Astrocyte of the hippocampus (primary cell): Measurements from ENCODE around the gene PKD1L1.

Experiments
- DNase-seq: peaks from one replicate; pipeline ENCODE4 v3.0.0; 2011; ENCODE audit warnings: low read depth, low spot score

The PKD1L1 gene

GRCh38 chr7:47875998-47876744, 72.1 kb downstream of the PKD1L1 start:
- no peak for DNase-seq

- DNase-seq, result no peak
Observed at GRCh38 chr7:47875406-47875805, 72.9 kb downstream of the PKD1L1 start.

GRCh38 chr7:47873762-47874161, 74.5 kb downstream of the PKD1L1 start:
- DNase-seq, result peak; percentile 47

GRCh38 chr7:47867286-47867685, 81.0 kb downstream of the PKD1L1 start:
- no peak for DNase-seq

GRCh38 chr7:47866120-47866519, 82.1 kb downstream of the PKD1L1 start:
- peak; percentile 11 for DNase-seq

GRCh38 chr7:47852330-47853245, 95.7 kb downstream of the PKD1L1 start:
- no peak for DNase-seq

GRCh38 chr7:47847207-47847606, 101.1 kb downstream of the PKD1L1 start:
- no peak for DNase-seq

GRCh38 chr7:47846138-47846836, 102.0 kb downstream of the PKD1L1 start:
- DNase-seq, result peak; percentile 76

- no peak for DNase-seq
Observed at GRCh38 chr7:47844311-47844710, 104.0 kb downstream of the PKD1L1 start.

- DNase-seq, result no peak
Observed at GRCh38 chr7:47843291-47843690, 105.0 kb downstream of the PKD1L1 start.

- no peak for DNase-seq
Observed at GRCh38 chr7:47839381-47839780, 108.9 kb downstream of the PKD1L1 start.

GRCh38 chr7:47837826-47838225, 110.4 kb downstream of the PKD1L1 start:
- DNase-seq, result no peak

- DNase-seq, result no peak
Observed at GRCh38 chr7:47836503-47837202, 111.6 kb downstream of the PKD1L1 start.

- no peak for DNase-seq
Observed at GRCh38 chr7:47836080-47836479, 112.2 kb downstream of the PKD1L1 start.

- no peak for DNase-seq
Observed at GRCh38 chr7:47833211-47833610, 115.1 kb downstream of the PKD1L1 start.

GRCh38 chr7:47832105-47832715, 116.1 kb downstream of the PKD1L1 start:
- DNase-seq, result no peak

- no peak for DNase-seq
Observed at GRCh38 chr7:47830015-47830414, 118.3 kb downstream of the PKD1L1 start.

- no peak for DNase-seq
Observed at GRCh38 chr7:47827871-47828270, 120.4 kb downstream of the PKD1L1 start.

- peak; percentile 56 for DNase-seq
Observed at GRCh38 chr7:47827351-47827756, 120.9 kb downstream of the PKD1L1 start.

GRCh38 chr7:47826754-47827153, 121.5 kb downstream of the PKD1L1 start:
- no peak for DNase-seq

- no peak for DNase-seq
Observed at GRCh38 chr7:47819607-47819920, 128.7 kb downstream of the PKD1L1 start.
